Epithelial cell of esophagus (primary cell): ENCODE data around the gene SYPL1.
A peak's percentile ranks its signal among the peaks of the same experiment; 100 is the strongest.

Experiments used
- DNase-seq: peaks from one replicate; pipeline ENCODE4 v3.0.0; 2010; ENCODE audit warnings: low read depth
- H3K4me3 ChIP-seq: 2 replicates; pipeline ENCODE4 v1.5.1; 2011; ENCODE audit warnings: mild to moderate bottlenecking, low read length, control low read depth
- CTCF ChIP-seq: IDR thresholded peaks from 2 replicates; pipeline ENCODE4 v1.5.1; 2011; ENCODE audit warnings: low read depth, mild to moderate bottlenecking, low read length, control low read depth, inconsistent platforms; ENCODE audit not compliant: insufficient read depth; ENCODE audit errors: missing control alignments

Gene SYPL1

DNA sequence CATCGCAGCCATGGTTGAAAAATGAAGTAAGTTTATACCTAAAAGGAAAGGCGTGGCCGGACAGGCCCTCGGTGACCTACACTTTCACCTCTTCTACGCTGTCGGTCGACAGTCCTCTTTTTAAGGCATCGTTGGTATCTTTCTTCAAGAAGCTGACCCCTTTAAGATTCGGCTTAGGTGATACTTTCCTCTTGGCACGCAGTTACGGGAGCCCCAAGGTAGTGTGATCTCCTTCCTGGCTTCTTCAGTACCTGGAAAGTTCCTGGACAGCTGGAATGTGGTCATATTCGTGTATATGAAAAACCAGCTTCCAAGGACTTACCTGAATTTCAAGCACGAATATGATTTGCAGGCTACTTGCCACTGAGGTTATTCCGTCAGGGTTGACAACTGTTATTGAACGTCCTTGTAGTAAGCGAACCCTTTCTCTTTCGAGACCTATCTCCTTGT is 885 bp upstream of the SYPL1 start:
- TF ChIP-seq CTCF, result no peak
- no peak for DNase-seq
- no peak overlapping the region for H3K4me3 ChIP-seq

GRCh38 chr7:106111655-106112117 is 426 bp downstream of the SYPL1 start:
- DNase-seq, result no peak
- no peak for TF ChIP-seq CTCF
- H3K4me3 ChIP-seq, result peak overlapping the region; percentile 82

- DNase-seq, result peak; percentile 21
- TF ChIP-seq CTCF, result no peak
- H3K4me3 ChIP-seq, result peak overlapping the region; percentile 82
These were observed 1.0 kb downstream of the SYPL1 start for GRCh38 chr7:106110885-106111654.

DNA sequence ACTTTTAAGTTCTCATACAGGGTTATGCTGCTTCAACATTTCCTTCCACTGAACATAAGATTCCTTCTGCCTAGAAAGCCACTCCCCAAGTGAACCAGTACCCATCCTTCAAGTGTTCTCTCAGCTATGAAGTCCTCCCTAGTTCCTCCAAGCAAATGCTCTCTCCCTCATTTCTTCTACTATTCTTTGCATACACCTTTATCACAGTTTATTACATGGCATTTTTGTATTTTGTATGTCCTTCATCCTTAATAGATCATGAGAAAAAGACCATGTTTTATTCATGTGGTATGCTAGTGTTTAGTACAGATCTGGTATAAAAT is 1.9 kb downstream of the SYPL1 start:
- H3K4me3 ChIP-seq, result peak overlapping the region; percentile 82
- peak; percentile 33 for DNase-seq
- TF ChIP-seq CTCF, result no peak

- peak overlapping the region; percentile 82 for H3K4me3 ChIP-seq
- TF ChIP-seq CTCF, result no peak
- DNase-seq, result no peak
These were observed 2.4 kb downstream of the SYPL1 start for GRCh38 chr7:106109521-106110237.

DNA sequence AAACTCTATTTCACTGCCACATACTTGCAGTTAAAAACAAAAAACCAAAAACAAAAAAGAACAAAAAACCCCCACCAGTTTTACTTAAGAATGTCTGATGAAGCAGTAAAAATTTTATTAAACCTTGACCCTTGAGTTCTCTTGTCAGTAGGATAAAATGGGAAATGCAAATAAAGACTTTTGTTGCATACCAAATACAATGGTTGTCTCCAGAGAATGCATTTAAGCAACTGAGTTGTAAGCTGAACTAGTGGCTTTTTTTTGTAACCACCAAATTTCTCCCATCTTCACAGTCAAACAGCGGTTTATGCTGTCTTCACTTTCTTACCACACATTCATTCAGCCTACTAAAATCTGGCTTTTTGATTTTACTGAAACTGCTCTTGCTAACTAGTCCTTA is 3.1 kb downstream of the SYPL1 start:
- TF ChIP-seq CTCF, result no peak

More for the DNA sequence above, 3.1 kb downstream of the SYPL1 start:
- DNase-seq, result no peak
- H3K4me3 ChIP-seq, result peak overlapping the region; percentile 18
